Right lobe of liver (tissue), 4 donors: ENCODE results near the gene ABHD16A.

Source experiments
- POLR2A ChIP-seq: fragments of 450-650 bp; IDR thresholded peaks from one replicate; pipeline ENCODE4 v1.6.1; 2017; ENCODE audit warnings: antibody characterized with exemption, mild to moderate bottlenecking
- TF ChIP-seq, protein P1 (sequence below), 4 donors: fragments of 200-600 bp in 3 of 4; fragments of 450-650 bp in 1 of 4; IDR thresholded peaks; one replicate each; pipeline versions ENCODE4 v1.5.1 to v1.8.0; 2016 to 2022; ENCODE audit warnings: antibody characterized with exemption in 4 of 4, mild to moderate bottlenecking in 2 of 4
- donor health status: DM: no; HTN: no; CAD: no.
- donor health status: DM: no; HTN: no; CAD: no.
- donor health status: DM: no; HTN: yes; CAD: no.

DNA sequence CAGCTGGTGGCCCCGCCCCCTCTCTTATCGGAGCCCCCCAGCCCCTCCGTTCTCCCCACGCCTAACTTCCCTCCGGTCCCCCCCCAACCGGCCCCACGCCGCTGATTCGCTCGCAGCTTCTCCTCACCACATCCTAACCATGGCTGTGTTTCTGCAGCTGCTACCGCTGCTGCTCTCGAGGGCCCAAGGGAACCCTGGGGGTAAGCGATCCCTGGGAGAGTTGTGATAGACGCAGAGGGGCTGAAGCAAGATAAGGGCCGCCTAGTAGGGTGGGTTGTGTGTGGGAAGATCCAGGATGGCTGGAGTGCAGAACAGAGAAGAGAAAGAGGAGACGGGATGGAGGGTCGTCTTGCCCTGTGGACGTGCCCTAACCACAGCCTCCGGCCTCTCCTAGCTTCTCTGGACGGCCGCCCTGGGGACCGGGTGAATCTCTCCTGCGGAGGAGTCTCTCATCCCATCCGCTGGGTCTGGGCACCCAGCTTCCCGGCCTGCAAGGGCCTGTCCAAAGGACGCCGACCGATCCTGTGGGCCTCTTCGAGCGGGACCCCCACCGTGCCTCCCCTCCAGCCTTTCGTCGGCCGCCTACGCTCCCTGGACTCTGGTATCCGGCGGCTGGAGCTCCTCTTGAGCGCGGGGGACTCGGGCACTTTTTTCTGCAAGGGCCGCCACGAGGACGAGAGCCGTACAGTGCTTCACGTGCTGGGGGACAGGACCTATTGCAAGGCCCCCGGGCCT, 20.3 kb upstream of the ABHD16A start, which contains the start of gene MPIG6B:
- TF ChIP-seq, protein P1, sequence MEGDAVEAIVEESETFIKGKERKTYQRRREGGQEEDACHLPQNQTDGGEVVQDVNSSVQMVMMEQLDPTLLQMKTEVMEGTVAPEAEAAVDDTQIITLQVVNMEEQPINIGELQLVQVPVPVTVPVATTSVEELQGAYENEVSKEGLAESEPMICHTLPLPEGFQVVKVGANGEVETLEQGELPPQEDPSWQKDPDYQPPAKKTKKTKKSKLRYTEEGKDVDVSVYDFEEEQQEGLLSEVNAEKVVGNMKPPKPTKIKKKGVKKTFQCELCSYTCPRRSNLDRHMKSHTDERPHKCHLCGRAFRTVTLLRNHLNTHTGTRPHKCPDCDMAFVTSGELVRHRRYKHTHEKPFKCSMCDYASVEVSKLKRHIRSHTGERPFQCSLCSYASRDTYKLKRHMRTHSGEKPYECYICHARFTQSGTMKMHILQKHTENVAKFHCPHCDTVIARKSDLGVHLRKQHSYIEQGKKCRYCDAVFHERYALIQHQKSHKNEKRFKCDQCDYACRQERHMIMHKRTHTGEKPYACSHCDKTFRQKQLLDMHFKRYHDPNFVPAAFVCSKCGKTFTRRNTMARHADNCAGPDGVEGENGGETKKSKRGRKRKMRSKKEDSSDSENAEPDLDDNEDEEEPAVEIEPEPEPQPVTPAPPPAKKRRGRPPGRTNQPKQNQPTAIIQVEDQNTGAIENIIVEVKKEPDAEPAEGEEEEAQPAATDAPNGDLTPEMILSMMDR (IDR thresholded peaks at IDR 0.05), result no peak
- no peak for TF ChIP-seq POLR2A
